Mucosa of rectum (tissue), 2 donors: ENCODE results near the gene HHLA2.
A peak's percentile ranks its signal among the peaks of the same experiment; 100 is the strongest.

Source experiments
- H3K27ac ChIP-seq, 2 donors: one replicate each; pipeline ENCODE4 v1.7.0; 2013; ENCODE audit warnings: inconsistent platforms in 2 of 2, low read depth in 2 of 2, low read length in 2 of 2
- H3K27me3 ChIP-seq, 2 donors: one replicate each; pipeline ENCODE4 v1.7.0; 2013; ENCODE audit warnings: low read length in 2 of 2; ENCODE audit not compliant: control insufficient read depth in 2 of 2, insufficient read depth in 2 of 2
- H3K36me3 ChIP-seq, 2 donors: one replicate each; pipeline ENCODE4 v1.7.0; 2013; ENCODE audit warnings: low read length in 2 of 2; ENCODE audit not compliant: control insufficient read depth in 2 of 2, insufficient read depth in 2 of 2
- H3K4me1 ChIP-seq, 2 donors: one replicate each; pipeline ENCODE4 v1.7.0; 2013; ENCODE audit warnings: low read length in 2 of 2, mild to moderate bottlenecking in 1 of 2; ENCODE audit not compliant: control insufficient read depth in 2 of 2, insufficient read depth in 2 of 2
- H3K4me3 ChIP-seq, 2 donors: one replicate each; pipeline ENCODE4 v1.7.0; 2013; ENCODE audit warnings: low read length in 2 of 2
- H3K9ac ChIP-seq, 2 donors: one replicate each; pipeline ENCODE4 v1.7.0; 2013; ENCODE audit warnings: low read length in 2 of 2, low read depth in 1 of 2, mild to moderate bottlenecking in 1 of 2
- H3K9me3 ChIP-seq, 2 donors: one replicate each; pipeline ENCODE4 v1.7.0; 2013; ENCODE audit warnings: low read length in 2 of 2; ENCODE audit not compliant: control insufficient read depth in 2 of 2
- donor health status: healthy.
- donor health status: Normal muscosa, but diverticular disease.

The HHLA2 gene

DNA sequence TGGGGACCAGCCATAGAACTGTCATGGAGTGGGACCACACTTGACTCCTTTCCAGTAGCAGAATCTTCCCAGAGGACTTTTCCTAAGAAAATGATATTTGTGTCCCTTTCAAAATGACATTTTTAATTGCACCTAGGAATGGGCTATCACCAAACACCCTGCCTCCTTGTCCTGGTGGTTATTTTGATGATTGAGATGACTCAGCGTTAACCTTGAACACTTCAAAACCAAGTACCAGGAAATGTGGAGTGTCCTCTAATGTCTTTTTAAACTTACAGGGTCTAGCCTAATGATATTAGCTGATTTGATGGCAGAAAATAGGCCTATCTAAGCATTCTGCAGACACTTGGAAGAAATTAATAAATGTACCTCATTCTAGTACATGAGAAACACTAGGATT is 90.7 kb downstream of the HHLA2 start:
- H3K4me3 ChIP-seq, result no peak overlapping the region
- peaks cover 10% of the 10 kb centered on the region in 2 donors for H3K4me1 ChIP-seq
- no peaks in the 10 kb centered on the region for H3K9me3 ChIP-seq
- no peak overlapping the region for H3K27ac ChIP-seq
- no peaks in the 10 kb centered on the region for H3K36me3 ChIP-seq
- no peaks in the 10 kb centered on the region for H3K27me3 ChIP-seq
- H3K9ac ChIP-seq, result no peak overlapping the region

DNA sequence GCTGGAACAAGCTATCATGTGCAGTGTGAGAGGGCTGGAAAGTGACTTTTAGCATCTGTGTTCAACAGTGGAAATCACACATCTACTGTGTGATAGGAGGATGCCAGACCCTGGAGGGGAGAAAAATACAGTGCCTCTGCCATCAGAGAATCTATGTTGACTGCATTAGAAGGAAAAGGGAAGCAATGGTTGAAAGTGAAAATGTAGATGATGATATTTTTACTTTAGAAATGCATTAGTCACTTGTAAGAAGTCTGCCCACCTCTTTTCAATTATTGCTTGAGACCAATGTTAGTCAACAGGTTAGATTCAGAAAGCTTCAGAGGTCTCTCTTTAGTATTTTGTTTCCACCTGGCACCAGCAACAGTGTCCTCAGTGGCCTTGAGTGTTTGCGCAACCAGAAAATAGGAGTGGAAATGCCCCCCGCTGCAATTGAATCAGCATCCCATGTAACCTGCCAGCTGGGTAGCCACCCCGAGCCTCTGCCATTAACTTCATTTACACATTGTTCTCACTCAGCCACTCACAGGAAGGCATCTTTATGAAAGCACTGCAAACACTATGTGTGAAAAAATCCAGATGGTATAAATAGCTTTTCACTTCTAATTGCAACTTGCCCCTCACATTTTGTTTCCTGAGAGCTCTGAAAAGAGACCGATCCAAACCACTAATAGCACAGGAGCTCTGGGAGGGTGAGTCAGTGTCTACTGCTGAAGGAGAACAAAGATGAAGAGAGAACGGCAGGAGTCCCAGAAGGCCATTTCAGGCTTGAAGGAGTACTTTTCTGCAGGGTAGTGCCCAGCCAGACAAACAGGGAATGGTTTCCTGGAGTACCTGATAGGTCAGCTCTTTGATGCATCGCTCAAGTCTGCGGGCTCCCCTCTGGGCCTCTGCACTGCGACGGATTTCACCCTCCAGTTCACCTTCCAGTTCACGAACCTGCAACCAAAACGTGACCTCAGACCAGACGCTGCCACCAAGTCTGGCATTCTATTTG is 92.1 kb downstream of the HHLA2 start:
- Histone ChIP-seq H3K27ac (peak overlapping the region in 1 of 2 donors; percentile 33), H3K4me3 (no peak overlapping the region), H3K36me3 (no peaks in the 10 kb centered on the region), H3K4me1 (peaks cover 10% of the 10 kb centered on the region in 2 donors), H3K9ac (no peak overlapping the region), H3K9me3 (no peaks in the 10 kb centered on the region), H3K27me3 (no peaks in the 10 kb centered on the region)

DNA sequence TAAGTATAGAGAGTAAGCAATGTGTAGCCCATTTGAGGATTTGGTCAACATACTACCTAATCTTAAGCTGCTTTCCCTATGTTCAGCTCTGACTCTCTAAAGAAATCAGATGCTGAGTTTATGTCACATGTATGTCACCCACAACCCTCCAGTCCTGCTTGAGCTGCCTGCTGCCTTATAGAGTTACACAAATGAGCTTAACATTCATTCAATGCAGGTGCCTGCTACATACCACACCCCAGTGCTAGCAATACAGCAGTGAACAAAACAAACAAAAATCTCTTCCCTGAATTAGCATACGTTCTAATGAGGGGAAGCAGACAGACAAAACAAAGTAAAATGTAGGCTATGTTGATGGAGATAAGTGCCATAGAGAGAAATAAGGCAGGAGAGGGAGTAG is 93.0 kb downstream of the HHLA2 start:
- no peak overlapping the region for H3K9ac ChIP-seq
- no peaks in the 10 kb centered on the region for H3K9me3 ChIP-seq
- H3K36me3 ChIP-seq, result no peaks in the 10 kb centered on the region
- no peak overlapping the region for H3K4me3 ChIP-seq
- peak overlapping the region in 1 of 2 donors; percentile 33 for H3K27ac ChIP-seq
- no peaks in the 10 kb centered on the region for H3K27me3 ChIP-seq
- H3K4me1 ChIP-seq, result peaks cover 10% of the 10 kb centered on the region in 2 donors

DNA sequence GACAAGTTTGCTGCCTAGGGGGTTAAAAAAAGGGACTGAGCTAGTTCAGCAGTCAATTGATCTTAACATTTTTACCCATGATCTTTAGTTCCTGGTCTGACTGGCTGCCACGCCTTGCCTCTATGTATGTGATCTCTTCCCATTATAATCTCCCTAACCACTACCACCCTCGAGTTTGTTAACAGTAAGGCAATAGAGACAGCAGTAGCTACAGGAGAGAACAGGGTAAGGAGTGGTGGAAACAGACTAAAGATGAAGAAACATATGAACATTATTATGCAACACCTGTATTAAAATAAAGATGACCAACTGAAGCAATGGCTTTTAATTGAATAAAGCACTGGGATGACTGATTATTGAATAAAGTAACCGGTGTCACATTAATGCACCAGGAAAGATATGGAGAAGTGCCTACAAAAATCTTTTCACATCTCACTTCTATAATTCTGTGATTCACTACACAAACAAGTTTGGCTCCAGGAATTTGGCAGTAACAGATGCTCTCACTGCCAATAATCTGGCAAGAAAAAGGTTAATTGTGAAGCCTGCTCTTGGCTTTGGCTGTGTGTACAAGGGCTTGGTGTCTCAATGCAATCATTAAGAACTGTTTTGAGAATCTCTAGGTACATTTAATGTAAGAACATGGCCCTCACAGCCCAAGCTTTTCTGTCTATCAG is 95.7 kb downstream of the HHLA2 start:
- no peak overlapping the region for H3K27ac ChIP-seq
- peaks cover 10% of the 10 kb centered on the region in 2 donors for H3K4me1 ChIP-seq
- H3K27me3 ChIP-seq, result no peaks in the 10 kb centered on the region
- H3K36me3 ChIP-seq, result no peaks in the 10 kb centered on the region
- H3K9me3 ChIP-seq, result no peaks in the 10 kb centered on the region
- H3K4me3 ChIP-seq, result no peak overlapping the region
- H3K9ac ChIP-seq, result no peak overlapping the region

DNA sequence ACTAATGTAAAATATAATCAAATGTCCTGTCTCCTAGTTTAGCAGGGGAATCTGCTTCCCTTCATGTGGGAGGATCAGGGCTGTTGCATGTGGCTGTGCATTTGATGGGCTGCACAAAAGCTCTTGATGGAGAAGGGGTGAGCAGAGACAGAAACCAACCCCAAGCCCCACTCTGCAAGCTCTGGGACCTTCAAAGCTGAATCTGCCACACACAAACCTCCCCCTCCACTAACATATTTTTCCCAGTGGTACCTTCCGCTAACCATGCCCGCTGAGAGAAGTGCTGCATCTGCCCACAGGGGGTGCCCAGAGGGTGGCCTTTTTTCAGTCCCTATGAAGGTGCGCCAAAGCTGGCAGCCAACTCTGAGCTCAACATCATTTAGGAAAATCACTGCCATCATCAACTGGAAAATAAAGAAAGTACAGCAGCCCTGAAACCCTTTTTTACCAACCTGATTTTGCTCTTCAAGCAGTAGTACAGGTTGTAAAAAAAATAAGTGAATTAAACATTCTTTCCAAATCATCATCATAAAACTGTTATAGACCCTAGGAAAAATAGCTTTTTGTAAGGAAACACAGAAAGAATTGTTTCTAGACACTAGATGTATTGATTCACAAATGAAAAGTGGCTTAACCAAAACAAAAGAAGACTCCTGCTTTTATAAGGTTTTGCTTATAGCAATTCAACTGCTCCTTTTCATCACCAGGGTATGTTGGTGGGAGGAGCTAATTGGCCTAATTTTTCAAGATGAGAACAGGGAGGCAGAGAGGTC is 97.0 kb downstream of the HHLA2 start:
- Histone ChIP-seq H3K9ac (no peak overlapping the region), H3K27ac (no peak overlapping the region), H3K4me1 (peaks cover 10% of the 10 kb centered on the region in 2 donors), H3K4me3 (no peak overlapping the region), H3K27me3 (no peaks in the 10 kb centered on the region), H3K9me3 (no peaks in the 10 kb centered on the region), H3K36me3 (no peaks in the 10 kb centered on the region)

DNA sequence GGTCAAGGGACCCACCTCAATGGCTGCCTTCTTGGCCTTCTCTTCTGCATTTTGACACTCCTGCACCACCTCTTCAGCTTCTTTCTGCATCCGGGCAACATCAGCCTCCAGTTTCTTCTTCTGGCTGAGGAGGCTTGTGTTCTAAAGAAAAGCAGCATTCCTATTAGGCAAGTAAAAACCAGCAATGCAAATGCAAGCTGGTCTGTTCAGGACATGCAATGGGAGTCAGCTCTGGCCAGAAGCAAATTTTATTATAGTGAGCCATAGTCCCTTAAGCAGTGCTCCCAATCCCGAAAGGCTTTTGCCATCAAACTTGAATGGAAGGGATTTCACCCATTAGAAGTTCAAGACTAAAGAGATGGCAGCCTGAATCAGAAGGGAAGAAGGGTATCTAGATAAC is 97.7 kb downstream of the HHLA2 start:
- H3K36me3 ChIP-seq, result no peaks in the 10 kb centered on the region
- no peaks in the 10 kb centered on the region for H3K27me3 ChIP-seq
- no peak overlapping the region for H3K27ac ChIP-seq
- H3K4me3 ChIP-seq, result no peak overlapping the region
- H3K4me1 ChIP-seq, result peaks cover 8 to 10% of the 10 kb centered on the region in 2 donors
- H3K9me3 ChIP-seq, result no peaks in the 10 kb centered on the region
- H3K9ac ChIP-seq, result no peak overlapping the region

DNA sequence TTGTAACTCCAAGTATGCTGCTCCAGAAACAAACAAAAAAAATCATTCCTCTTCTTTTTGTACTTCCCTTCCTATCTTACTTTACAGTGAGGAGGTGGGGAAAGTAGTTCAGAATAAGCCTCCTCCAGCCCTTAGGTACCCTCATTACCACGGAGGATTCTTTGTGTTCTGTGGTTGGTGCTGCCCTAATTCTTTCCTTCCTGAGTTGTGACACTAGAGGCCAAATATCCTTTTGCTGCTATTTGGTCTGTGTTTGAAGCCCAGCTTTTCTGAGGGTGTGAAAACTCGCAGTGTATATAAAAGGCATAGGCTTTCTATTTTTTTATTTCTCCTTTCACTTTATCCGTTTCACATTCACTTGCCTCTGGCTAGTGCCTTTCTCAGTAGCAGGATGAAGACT is 98.2 kb downstream of the HHLA2 start:
- Histone ChIP-seq H3K27ac (no peak overlapping the region), H3K9ac (no peak overlapping the region), H3K27me3 (no peaks in the 10 kb centered on the region), H3K4me1 (peaks cover 3 to 5% of the 10 kb centered on the region in 2 donors), H3K9me3 (no peaks in the 10 kb centered on the region), H3K36me3 (no peaks in the 10 kb centered on the region), H3K4me3 (no peak overlapping the region)

DNA sequence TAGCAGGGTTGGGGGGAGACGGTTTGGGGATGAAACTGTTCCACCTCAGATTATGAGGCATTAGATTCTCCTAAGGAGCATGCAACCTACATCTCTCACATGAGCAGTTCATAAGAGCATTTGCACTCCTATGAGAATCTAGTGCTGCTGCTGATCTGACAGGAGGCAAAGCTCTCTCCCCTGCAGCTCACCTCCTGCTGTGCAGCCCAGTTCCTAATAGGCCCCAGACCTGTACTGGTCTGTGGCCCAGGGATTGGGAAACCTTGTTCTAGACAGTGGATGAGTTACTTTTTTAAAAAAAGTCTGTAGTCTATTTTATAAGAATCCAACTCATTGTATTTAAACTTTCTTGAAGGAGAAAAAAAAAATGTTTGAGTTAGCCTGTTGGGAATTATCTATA is 100.0 kb downstream of the HHLA2 start:
- no peaks in the 10 kb centered on the region for H3K36me3 ChIP-seq
- no peak overlapping the region for H3K9ac ChIP-seq
- no peaks in the 10 kb centered on the region for H3K9me3 ChIP-seq
- H3K27ac ChIP-seq, result no peak overlapping the region
- H3K4me3 ChIP-seq, result no peak overlapping the region
- H3K27me3 ChIP-seq, result no peaks in the 10 kb centered on the region
- H3K4me1 ChIP-seq, result no peaks in the 10 kb centered on the region

DNA sequence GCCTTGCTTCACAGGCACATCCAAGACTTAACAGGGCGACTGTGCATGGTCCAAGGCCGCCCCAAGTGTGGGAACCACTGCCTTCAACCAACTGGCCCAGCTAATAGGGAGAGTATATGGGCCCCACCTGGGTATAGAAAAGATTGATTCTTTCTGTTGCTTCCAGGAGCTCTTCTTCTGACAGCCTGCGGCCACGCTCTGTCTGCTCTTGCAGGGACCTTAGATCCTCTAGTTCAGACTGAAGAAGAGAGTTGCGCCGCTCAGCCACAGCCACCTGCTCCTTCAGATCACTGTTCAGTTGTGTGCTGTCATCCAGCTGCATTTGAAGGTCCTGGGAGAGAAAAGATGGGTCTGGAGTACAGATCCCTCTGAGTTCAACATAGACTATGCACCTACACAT is 102.2 kb downstream of the HHLA2 start:
- H3K4me1 ChIP-seq, result peaks cover 2 to 6% of the 10 kb centered on the region in 2 donors
- no peaks in the 10 kb centered on the region for H3K27me3 ChIP-seq
- no peaks in the 10 kb centered on the region for H3K36me3 ChIP-seq
- H3K9ac ChIP-seq, result no peak overlapping the region
- H3K4me3 ChIP-seq, result no peak overlapping the region
- H3K27ac ChIP-seq, result no peak overlapping the region
- no peaks in the 10 kb centered on the region for H3K9me3 ChIP-seq

DNA sequence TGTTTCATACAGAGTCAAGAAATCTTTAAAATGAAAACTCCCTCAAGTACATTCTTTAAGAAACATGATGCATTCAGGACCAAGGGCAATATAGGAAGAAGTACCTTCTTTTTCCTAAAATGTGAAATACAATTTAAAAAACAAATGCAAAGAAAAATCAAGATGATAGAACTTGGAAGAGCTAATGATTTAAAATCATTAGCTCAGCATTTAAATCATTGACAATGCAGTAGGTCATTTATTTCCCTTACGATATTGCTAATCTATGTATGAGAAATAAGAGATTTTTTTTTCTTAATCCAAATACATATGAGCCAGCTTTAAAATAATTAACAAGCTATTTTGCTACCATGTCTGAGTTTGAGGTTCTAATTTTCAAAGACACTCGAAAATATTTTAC is 105.5 kb downstream of the HHLA2 start:
- no peak overlapping the region for H3K27ac ChIP-seq
- H3K9me3 ChIP-seq, result no peaks in the 10 kb centered on the region
- no peaks in the 10 kb centered on the region for H3K27me3 ChIP-seq
- H3K9ac ChIP-seq, result no peak overlapping the region
- peaks cover 5 to 31% of the 10 kb centered on the region in 2 donors for H3K4me1 ChIP-seq
- no peak overlapping the region for H3K4me3 ChIP-seq
- H3K36me3 ChIP-seq, result no peaks in the 10 kb centered on the region
